Fibroblast of skin of left quadriceps (primary cell): ENCODE data around the gene TMEM88.

Source experiments
- DNase-seq, 2 experiments: peaks; one replicate each; pipeline ENCODE4 v3.0.0-alpha.2; 2013; ENCODE audit warnings: low read depth in 2 of 2

The TMEM88 gene

GRCh38 chr17:7843536-7844291, 11.2 kb upstream of the TMEM88 start:
- DNase-seq: no peak

- peak in 1 of 2 experiments; percentile 79 for DNase-seq
These were observed 10.3 kb upstream of the TMEM88 start for GRCh38 chr17:7844292-7845154.

- DNase-seq: no peak
These were observed 9.4 kb upstream of the TMEM88 start for GRCh38 chr17:7845359-7846062.

- no peak for DNase-seq
These were observed 8.7 kb upstream of the TMEM88 start for GRCh38 chr17:7846063-7846735.

DNA sequence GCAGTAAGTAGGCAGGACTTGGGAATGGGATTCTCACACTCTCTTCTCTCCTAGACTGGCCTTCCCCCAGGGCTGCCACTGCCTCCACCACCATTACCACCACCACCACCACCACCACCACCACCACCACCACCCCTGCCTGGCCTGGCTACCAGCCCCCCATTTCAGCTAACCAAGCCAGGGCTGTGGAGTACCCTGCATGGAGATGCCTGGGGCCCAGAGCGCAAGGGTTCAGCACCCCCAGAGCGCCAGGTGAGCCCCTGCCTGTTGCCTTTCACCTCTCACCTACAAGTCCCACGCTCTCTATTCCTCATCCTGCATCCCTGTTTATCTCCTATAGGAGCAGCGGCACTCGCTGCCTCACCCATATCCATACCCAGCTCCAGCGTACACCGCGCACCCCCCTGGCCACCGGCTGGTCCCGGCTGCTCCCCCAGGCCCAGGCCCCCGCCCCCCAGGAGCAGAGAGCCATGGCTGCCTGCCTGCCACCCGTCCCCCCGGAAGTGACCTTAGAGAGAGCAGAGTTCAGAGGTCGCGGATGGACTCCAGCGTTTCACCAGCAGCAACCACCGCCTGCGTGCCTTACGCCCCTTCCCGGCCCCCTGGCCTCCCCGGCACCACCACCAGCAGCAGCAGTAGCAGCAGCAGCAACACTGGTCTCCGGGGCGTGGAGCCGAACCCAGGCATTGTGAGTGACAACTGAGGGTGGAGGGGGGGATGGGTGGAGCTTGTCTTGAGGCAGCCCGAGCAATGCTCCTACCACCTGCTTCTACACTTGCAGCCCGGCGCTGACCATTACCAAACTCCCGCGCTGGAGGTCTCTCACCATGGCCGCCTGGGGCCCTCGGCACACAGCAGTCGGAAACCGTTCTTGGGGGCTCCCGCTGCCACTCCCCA, 7.9 kb upstream of the TMEM88 start:
- no peak for DNase-seq

DNA sequence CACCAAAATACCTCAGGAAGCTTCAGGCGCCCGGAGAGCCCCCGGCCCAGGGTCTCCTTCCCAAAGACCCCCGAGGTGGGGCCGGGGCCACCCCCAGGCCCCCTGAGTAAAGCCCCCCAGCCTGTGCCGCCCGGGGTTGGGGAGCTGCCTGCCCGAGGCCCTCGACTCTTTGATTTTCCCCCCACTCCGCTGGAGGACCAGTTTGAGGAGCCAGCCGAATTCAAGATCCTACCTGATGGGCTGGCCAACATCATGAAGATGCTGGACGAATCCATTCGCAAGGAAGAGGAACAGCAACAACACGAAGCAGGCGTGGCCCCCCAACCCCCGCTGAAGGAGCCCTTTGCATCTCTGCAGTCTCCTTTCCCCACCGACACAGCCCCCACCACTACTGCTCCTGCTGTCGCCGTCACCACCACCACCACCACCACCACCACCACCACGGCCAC, 6.7 kb upstream of the TMEM88 start:
- no peak for DNase-seq

DNA sequence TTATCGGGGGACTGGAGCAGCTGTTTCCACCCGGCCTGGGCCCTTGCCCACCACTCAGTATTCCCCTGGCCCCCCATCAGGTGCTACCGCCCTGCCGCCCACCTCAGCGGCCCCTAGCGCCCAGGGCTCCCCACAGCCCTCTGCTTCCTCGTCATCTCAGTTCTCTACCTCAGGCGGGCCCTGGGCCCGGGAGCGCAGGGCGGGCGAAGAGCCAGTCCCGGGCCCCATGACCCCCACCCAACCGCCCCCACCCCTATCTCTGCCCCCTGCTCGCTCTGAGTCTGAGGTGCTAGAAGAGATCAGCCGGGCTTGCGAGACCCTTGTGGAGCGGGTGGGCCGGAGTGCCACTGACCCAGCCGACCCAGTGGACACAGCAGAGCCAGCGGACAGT, 6.1 kb upstream of the TMEM88 start:
- no peak for DNase-seq

DNA sequence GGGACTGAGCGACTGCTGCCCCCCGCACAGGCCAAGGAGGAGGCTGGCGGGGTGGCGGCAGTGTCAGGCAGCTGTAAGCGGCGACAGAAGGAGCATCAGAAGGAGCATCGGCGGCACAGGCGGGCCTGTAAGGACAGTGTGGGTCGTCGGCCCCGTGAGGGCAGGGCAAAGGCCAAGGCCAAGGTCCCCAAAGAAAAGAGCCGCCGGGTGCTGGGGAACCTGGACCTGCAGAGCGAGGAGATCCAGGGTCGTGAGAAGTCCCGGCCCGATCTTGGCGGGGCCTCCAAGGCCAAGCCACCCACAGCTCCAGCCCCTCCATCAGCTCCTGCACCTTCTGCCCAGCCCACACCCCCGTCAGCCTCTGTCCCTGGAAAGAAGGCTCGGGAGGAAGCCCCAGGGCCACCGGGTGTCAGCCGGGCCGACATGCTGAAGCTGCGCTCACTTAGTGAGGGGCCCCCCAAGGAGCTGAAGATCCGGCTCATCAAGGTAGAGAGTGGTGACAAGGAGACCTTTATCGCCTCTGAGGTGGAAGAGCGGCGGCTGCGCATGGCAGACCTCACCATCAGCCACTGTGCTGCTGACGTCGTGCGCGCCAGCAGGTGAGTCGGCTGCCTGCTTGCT, 5.6 kb upstream of the TMEM88 start:
- no peak for DNase-seq

GRCh38 chr17:7849751-7850504, 4.9 kb upstream of the TMEM88 start:
- no peak for DNase-seq

DNA sequence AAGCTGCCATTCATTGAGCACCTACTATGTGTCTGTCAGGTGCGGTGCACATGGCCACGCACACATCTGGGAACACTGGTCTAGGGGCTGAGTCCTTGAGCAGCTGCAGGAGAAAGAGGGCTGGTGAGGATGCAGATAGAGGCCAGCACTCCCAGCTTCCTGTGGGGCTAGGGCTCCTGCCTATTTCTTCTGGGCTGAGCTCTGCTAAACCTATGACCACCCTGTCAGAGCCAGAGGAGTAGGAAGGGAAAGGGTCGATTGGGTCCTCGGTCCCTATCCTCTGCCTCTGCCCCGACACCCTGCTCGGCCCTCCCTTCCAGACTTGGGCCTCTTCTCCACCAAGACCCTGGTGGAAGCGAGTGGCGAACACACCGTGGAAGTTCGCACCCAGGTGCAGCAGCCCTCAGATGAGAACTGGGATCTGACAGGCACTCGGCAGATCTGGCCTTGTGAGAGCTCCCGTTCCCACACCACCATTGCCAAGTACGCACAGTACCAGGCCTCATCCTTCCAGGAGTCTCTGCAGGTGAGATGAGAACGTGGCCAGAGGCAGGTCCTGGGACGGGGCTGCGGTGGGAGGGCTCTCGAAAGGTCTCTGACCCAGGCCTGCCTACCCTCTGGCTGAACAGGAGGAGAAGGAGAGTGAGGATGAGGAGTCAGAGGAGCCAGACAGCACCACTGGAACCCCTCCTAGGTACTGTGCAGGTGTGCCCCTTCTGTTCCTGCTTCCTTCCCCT, 4.0 kb upstream of the TMEM88 start:
- DNase-seq: no peak

GRCh38 chr17:7851438-7852261, 3.2 kb upstream of the TMEM88 start:
- peak; percentile 56 for DNase-seq

DNA sequence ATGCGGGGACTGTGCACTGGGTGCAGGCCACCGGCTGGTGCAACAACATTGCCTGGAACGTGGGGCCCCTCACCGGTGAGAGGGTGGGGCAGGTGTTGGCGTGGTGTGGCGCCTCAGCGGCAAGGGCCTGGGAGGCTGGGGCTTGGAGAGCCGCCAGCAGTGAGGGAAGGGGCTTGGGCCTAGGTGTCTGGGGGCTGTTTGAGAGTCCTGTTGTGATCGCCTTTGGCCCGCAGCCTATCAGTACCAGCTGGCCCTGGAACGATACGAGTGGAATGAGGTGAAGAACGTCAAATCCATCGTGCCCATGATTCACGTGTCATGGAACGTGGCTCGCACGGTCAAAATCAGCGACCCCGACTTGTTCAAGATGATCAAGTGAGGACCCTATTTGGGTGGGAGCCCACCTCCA, 2.6 kb upstream of the TMEM88 start:
- DNase-seq: no peak

- no peak for DNase-seq
These were observed 1.8 kb upstream of the TMEM88 start for GRCh38 chr17:7852919-7853690.

GRCh38 chr17:7853691-7854038, 1.2 kb upstream of the TMEM88 start:
- DNase-seq: no peak

- no peak for DNase-seq
These were observed 638 bp upstream of the TMEM88 start for GRCh38 chr17:7854078-7854777.

DNA sequence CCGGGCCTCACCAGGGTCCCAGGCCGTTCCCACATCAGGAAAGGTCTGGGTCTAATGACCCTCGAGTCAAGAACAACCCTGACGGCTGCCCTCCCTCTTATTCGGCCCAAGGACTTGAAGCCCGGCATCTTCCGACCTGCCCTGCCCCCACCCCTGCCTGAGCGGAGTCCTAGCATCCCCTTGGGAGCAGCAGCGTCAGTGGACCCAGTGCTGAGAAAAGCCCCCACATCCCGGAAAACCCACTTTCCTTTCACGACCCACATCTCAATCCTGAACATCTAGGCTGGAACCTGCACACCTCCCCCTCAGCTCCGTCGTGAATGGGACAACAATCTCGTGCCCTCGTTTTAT, 769 bp downstream of the TMEM88 start:
- no peak for DNase-seq
